ENCODE data around the gene LENG1. TPM values are rescaled to one million over a fixed set of nuclear protein-coding genes. Genes with fewer than 3 reads are reported as not detected.

Gene LENG1
- total and polyA plus RNA-seq, 9 of the 15 experiments (the other 6 are each of a cell fraction or from before 2014, with no cell fraction given): 0.30 to 10.5 (median 4.7) TPM

DNA sequence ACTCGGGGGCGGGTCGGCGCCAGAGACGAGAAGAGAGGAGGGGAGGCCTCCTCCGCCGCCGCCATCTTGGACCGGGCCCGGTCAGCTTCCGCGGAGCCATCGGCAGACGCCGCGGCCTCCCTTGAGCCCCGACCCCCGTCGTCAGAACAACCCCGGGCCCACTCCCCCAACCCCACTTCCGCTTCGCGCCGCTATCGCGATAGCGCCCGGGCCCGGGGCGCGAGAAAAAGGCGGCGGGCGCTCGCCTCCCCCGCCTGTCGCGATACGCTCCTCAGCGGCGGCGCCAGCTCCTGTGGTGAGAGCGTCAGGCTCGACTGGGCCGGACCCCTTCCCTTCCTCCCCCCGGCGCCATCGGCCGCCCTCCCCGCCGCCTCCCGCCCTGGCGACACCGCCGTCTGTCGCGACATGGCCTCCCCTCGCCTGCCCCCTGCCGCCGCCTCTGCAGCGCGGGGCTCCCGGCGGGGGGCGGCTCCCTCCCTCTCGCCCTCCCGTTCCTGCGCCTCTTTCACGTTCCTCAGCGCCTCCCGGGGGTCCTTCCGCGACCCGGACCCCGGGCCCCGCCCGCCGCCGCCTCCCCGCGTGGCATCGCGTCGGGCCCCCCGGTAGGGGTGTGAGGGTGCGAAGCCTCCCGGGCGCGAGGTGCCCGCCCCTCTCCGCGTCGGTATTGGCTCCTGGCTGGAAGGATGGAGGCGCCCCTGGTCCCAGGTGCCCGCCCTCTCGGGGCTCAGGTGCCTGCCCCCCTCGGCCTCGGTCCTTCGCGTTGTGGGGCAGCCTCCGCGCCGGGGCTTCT is 21.6 kb downstream of the LENG1 start, which contains the start of gene CNOT3 (continued):
- TF ChIP-seq HNRNPLL (IDR thresholded peaks at IDR 0.05; ENCODE audit: low read depth, low read length, poor library complexity, severe bottlenecking) (no peak), NFATC3 (IDR thresholded peaks at IDR 0.05) (no peak), ETV6 (IDR thresholded peaks at IDR 0.05; ENCODE audit: borderline replicate concordance in 1 of 2, low read depth in 2 of 2, low read length in 1 of 2) (no peak), ETV6 (CRISPR knock-in tag; IDR thresholded peaks at IDR 0.05; ENCODE audit: borderline replicate concordance) (no peak), CCAR2 (IDR thresholded peaks at IDR 0.05; ENCODE audit: low read depth, low read length) (no peak), ZNF57 (CRISPR knock-in tag; IDR thresholded peaks at IDR 0.05) (no peak), ZBTB17 (CRISPR knock-in tag; IDR thresholded peaks at IDR 0.05) (no peak), TEAD2 (tag; IDR thresholded peaks at IDR 0.05) (no peak), ZNF408 (CRISPR knock-in tag; IDR thresholded peaks at IDR 0.05; ENCODE audit: low read depth) (no peak), TARDBP (IDR thresholded peaks at IDR 0.05) (no peak), LARP7 (IDR thresholded peaks at IDR 0.05) (no peak), EGR1 (conservative IDR thresholded peaks at IDR 0.05) (peak; percentile 35; the same call in 1 of the 2 replicates), MAFF (IDR thresholded peaks at IDR 0.05; ENCODE audit: low read length) (no peak), ZNF165 (CRISPR knock-in tag; IDR thresholded peaks at IDR 0.05; ENCODE audit: borderline replicate concordance) (no peak), KDM4B (IDR thresholded peaks at IDR 0.05; ENCODE audit: borderline replicate concordance in 2 of 2, low read depth in 1 of 2) (peak in 1 of 2 experiments; percentile 88; a peak in 1 of 4 replicates), CCNT2 (IDR thresholded peaks at IDR 0.05; ENCODE audit: borderline replicate concordance, extremely low read depth, insufficient read length, low read depth, low read length) (peak; percentile 45), RBM14 (IDR thresholded peaks at IDR 0.05; ENCODE audit: borderline replicate concordance, insufficient read depth, low read depth, low read length) (0 out of 2 replicates have a peak, but pooled peaks have one; percentile 50), ZNF695 (CRISPR knock-in tag; IDR thresholded peaks at IDR 0.05) (no peak), SOX6 (IDR thresholded peaks at IDR 0.05) (no peak), ZNF224 (CRISPR knock-in tag; IDR thresholded peaks at IDR 0.05) (no peak), HDAC6 (IDR thresholded peaks at IDR 0.05; ENCODE audit: low read depth, low read length) (no peak)
- TF ChIP-seq, protein P1, sequence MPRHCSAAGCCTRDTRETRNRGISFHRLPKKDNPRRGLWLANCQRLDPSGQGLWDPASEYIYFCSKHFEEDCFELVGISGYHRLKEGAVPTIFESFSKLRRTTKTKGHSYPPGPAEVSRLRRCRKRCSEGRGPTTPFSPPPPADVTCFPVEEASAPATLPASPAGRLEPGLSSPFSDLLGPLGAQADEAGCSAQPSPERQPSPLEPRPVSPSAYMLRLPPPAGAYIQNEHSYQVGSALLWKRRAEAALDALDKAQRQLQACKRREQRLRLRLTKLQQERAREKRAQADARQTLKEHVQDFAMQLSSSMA (CRISPR knock-in tag; IDR thresholded peaks at IDR 0.05): no peak
- TF ChIP-seq, protein P2, sequence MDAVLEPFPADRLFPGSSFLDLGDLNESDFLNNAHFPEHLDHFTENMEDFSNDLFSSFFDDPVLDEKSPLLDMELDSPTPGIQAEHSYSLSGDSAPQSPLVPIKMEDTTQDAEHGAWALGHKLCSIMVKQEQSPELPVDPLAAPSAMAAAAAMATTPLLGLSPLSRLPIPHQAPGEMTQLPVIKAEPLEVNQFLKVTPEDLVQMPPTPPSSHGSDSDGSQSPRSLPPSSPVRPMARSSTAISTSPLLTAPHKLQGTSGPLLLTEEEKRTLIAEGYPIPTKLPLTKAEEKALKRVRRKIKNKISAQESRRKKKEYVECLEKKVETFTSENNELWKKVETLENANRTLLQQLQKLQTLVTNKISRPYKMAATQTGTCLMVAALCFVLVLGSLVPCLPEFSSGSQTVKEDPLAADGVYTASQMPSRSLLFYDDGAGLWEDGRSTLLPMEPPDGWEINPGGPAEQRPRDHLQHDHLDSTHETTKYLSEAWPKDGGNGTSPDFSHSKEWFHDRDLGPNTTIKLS (IDR thresholded peaks at IDR 0.05; ENCODE audit: borderline replicate concordance, low read depth): no peak
- TF ChIP-seq, protein P3, sequence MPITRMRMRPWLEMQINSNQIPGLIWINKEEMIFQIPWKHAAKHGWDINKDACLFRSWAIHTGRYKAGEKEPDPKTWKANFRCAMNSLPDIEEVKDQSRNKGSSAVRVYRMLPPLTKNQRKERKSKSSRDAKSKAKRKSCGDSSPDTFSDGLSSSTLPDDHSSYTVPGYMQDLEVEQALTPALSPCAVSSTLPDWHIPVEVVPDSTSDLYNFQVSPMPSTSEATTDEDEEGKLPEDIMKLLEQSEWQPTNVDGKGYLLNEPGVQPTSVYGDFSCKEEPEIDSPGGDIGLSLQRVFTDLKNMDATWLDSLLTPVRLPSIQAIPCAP (CRISPR knock-in tag; IDR thresholded peaks at IDR 0.05; ENCODE audit: borderline replicate concordance): no peak
- TF ChIP-seq, protein P4, sequence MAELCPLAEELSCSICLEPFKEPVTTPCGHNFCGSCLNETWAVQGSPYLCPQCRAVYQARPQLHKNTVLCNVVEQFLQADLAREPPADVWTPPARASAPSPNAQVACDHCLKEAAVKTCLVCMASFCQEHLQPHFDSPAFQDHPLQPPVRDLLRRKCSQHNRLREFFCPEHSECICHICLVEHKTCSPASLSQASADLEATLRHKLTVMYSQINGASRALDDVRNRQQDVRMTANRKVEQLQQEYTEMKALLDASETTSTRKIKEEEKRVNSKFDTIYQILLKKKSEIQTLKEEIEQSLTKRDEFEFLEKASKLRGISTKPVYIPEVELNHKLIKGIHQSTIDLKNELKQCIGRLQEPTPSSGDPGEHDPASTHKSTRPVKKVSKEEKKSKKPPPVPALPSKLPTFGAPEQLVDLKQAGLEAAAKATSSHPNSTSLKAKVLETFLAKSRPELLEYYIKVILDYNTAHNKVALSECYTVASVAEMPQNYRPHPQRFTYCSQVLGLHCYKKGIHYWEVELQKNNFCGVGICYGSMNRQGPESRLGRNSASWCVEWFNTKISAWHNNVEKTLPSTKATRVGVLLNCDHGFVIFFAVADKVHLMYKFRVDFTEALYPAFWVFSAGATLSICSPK (IDR thresholded peaks at IDR 0.05; ENCODE audit: borderline replicate concordance): no peak

All from K562 (cell line).